Mesendoderm (in vitro differentiated cells): ENCODE results near the gene SMG5.

Experiments
- DNase-seq: peaks from one replicate; pipeline ENCODE4 v3.0.0; 2013
- H2AK5ac ChIP-seq: 2 replicates; pipeline ENCODE4 v1.6.1; 2013; ENCODE audit warnings: low read length, inconsistent platforms
- H2BK120ac ChIP-seq: 2 replicates; pipeline ENCODE4 v1.6.1; 2013; ENCODE audit warnings: low read depth, mild to moderate bottlenecking, low read length, moderate library complexity, mixed read lengths
- H2BK15ac ChIP-seq: replicated peaks from 2 replicates; pipeline ENCODE4 v1.6.1; 2013; ENCODE audit warnings: low read depth, mild to moderate bottlenecking, moderate library complexity
- H2BK5ac ChIP-seq: 2 replicates; pipeline ENCODE4 v1.6.1; 2013; ENCODE audit warnings: low read length, inconsistent platforms
- H3K18ac ChIP-seq: 2 replicates; pipeline ENCODE4 v1.6.1; 2013; ENCODE audit warnings: mild to moderate bottlenecking, low read length, mixed read lengths
- H3K23ac ChIP-seq: one replicate; pipeline ENCODE4 v1.6.1; 2013; ENCODE audit warnings: low read length
- H3K27ac ChIP-seq: 2 replicates; pipeline ENCODE4 v1.5.1; 2013; ENCODE audit warnings: low read depth, mild to moderate bottlenecking, inconsistent platforms, low read length, moderate library complexity
- H3K27me3 ChIP-seq: 2 replicates; pipeline ENCODE4 v1.6.1; 2013; ENCODE audit warnings: low read length, control low read depth, mild to moderate bottlenecking, inconsistent platforms; ENCODE audit not compliant: insufficient read depth, poor library complexity
- H3K36me3 ChIP-seq: 2 replicates; pipeline ENCODE4 v1.6.1; 2013; ENCODE audit warnings: low read length, inconsistent platforms; ENCODE audit not compliant: control insufficient read depth, insufficient read depth
- H3K4ac ChIP-seq: one replicate; pipeline ENCODE4 v1.6.1; 2013; ENCODE audit warnings: low read depth, mild to moderate bottlenecking, low read length, moderate library complexity
- H3K4me1 ChIP-seq: 2 replicates; pipeline ENCODE4 v1.6.1; 2013; ENCODE audit warnings: low read depth, low read length, inconsistent platforms; ENCODE audit not compliant: control insufficient read depth
- H3K4me2 ChIP-seq: 2 replicates; pipeline ENCODE4 v1.6.1; 2013; ENCODE audit warnings: low read length
- H3K4me3 ChIP-seq: 2 replicates; pipeline ENCODE4 v1.5.1; 2013; ENCODE audit warnings: mild to moderate bottlenecking, low read length
- H3K56ac ChIP-seq: one replicate; pipeline ENCODE4 v1.6.1; 2013; ENCODE audit warnings: low read length
- H3K79me1 ChIP-seq: 2 replicates; pipeline ENCODE4 v1.6.1; 2013; ENCODE audit warnings: low read length, inconsistent platforms
- H3K79me2 ChIP-seq: 2 replicates; pipeline ENCODE4 v1.6.1; 2013; ENCODE audit warnings: mild to moderate bottlenecking, low read length; ENCODE audit not compliant: control insufficient read depth, insufficient read depth
- H3K9ac ChIP-seq: 2 replicates; pipeline ENCODE4 v1.6.1; 2013; ENCODE audit warnings: low read length, inconsistent platforms
- H4K5ac ChIP-seq: one replicate; pipeline ENCODE4 v1.6.1; 2013; ENCODE audit warnings: low read length
- H4K8ac ChIP-seq: one replicate; pipeline ENCODE4 v1.6.1; 2013; ENCODE audit warnings: low read depth, mild to moderate bottlenecking, control low read depth, low read length, moderate library complexity
- WGBS: extraction: QIAGEN DNeasy Blood & Tissue Kit; methylation state at CpG from one replicate; pipeline ENCODE4 v1.1.7; 2013; ENCODE audit warnings: low lambda C conversion rate, missing lambda C conversion rate; ENCODE audit not compliant: insufficient coverage; ENCODE audit errors: extremely low coverage; 5-methylcytosine and 5-hydroxymethylcytosine counted together

The SMG5 gene

DNA sequence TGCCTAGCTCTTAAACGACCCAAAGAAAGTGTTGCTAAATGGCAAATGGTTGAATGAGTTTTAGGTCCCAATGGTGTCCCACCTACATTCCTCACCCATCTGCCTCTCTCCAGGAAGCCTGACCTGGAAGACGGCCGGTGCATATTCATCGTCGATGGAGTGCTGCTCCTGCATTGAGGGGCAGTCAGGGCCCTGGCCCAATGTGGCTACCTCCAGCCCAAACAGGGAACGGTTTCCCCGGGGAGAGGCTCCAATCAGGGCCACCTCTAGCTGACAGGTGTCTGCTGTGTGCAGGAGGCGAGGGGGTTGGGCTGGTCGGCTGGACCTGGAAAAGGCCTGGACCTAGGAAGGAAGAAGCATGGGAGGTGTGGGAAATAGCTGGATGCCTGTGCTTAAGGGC is 11.3 kb upstream of the SMG5 start:
- Histone ChIP-seq H3K56ac (no peak overlapping the region), H3K4ac (no peak overlapping the region), H3K4me1 (peaks cover 5% of the 10 kb centered on the region), H2BK120ac (no peak overlapping the region), H2BK5ac (no peak overlapping the region), H3K79me2 (no peaks in the 10 kb centered on the region), H4K8ac (no peak overlapping the region), H3K27ac (no peak overlapping the region), H3K36me3 (no peaks in the 10 kb centered on the region), H3K79me1 (peaks cover 5% of the 10 kb centered on the region), H3K18ac (no peak overlapping the region), H3K27me3 (no peaks in the 10 kb centered on the region), H3K9ac (no peak overlapping the region), H4K5ac (no peak overlapping the region), H2AK5ac (no peak overlapping the region), H3K23ac (no peak overlapping the region), H3K4me2 (no peak overlapping the region), H3K4me3 (no peak overlapping the region), H2BK15ac (no peak overlapping the region)
- WGBS = no CpG with 5 or more reads among the region's 9 CpGs
- DNase-seq = no peak

DNA sequence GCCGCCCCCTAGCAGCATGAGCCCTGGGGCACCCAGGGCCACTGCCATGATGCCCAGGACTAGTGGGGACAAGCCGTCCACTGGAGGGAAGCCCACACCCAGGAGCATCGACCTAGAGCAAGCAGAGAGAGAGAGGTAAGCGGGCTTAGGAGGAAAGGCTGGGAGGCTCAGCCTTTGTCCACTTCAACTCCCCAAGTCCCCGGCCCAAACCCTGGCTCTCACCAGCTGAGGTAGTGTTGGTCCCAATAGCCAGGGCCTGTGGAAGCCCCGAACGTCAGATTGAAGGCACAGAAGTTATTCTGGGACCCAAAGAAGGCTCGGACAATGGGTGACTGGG is 10.4 kb upstream of the SMG5 start:
- H3K4me2 ChIP-seq = no peak overlapping the region
- H2BK120ac ChIP-seq = no peak overlapping the region
- no peak overlapping the region for H2BK5ac ChIP-seq
- H3K9ac ChIP-seq = no peak overlapping the region
- H3K27me3 ChIP-seq = no peaks in the 10 kb centered on the region
- H3K79me2 ChIP-seq = no peaks in the 10 kb centered on the region
- no peak overlapping the region for H3K18ac ChIP-seq
- H4K5ac ChIP-seq = no peak overlapping the region
- no peak overlapping the region for H4K8ac ChIP-seq
- H3K79me1 ChIP-seq = peaks cover 5% of the 10 kb centered on the region
- no peak for DNase-seq
- no peak overlapping the region for H3K23ac ChIP-seq
- no peak overlapping the region for H3K4ac ChIP-seq
- WGBS = no CpG with 5 or more reads among the region's 8 CpGs
- H2BK15ac ChIP-seq = no peak overlapping the region
- H3K36me3 ChIP-seq = no peaks in the 10 kb centered on the region
- H3K27ac ChIP-seq = no peak overlapping the region
- H3K56ac ChIP-seq = no peak overlapping the region
- no peak overlapping the region for H3K4me3 ChIP-seq
- H3K4me1 ChIP-seq = peaks cover 5% of the 10 kb centered on the region
- H2AK5ac ChIP-seq = no peak overlapping the region

DNA sequence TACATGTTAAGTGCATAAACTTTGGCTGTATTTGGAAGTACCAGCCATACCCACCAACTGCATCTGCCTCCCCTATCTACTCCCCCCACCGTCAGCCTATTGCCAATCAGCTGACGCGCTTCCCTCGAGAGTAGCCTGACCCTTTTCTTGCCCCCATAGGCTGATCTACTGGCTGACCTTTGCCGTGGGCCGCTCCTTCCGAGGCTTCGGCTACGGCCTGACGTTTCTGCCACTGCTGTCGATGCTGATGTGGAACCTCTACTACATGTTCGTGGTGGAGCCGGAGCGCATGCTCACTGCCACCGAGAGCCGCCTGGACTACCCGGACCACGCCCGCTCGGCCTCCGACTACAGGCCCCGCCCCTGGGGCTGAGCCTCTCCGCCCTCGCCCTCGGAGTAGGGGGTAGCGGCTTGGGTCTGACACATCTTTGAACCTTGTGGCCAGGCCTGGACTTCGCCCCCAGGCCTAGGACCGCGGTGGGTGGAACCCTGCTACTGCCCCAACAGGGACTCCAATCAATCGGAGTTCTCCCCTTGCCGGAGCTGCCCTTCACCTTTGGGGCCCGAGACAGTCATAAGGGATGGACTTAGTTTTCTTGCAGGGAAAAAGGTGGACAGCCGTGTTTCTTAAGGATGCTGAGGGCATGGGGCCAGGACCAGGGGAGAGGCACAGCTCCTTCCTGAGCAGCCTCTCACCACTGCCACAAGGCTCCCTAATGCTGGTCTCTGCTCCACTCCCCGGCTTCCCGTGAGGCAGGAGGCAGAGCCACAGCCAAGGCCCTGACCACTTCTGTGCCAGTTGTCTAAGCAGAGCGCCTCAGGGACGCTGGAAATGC is 8.8 kb upstream of the SMG5 start:
- Histone ChIP-seq H3K18ac (no peak overlapping the region), H3K27me3 (no peaks in the 10 kb centered on the region), H3K56ac (peak overlapping the region; percentile 87), H3K79me1 (peaks cover 5% of the 10 kb centered on the region), H4K8ac (no peak overlapping the region), H3K27ac (no peak overlapping the region), H2BK120ac (no peak overlapping the region), H3K23ac (no peak overlapping the region), H3K4ac (no peak overlapping the region), H3K4me3 (peak overlapping the region; percentile 32), H2AK5ac (no peak overlapping the region), H3K79me2 (no peaks in the 10 kb centered on the region), H3K36me3 (no peaks in the 10 kb centered on the region), H3K9ac (peak overlapping the region; percentile 76), H2BK15ac (no peak overlapping the region), H3K4me2 (peak overlapping the region; percentile 59), H3K4me1 (peaks cover 5% of the 10 kb centered on the region), H2BK5ac (no peak overlapping the region), H4K5ac (no peak overlapping the region)
- no CpG with 5 or more reads among the region's 37 CpGs for WGBS
- peak; percentile 95 for DNase-seq

DNA sequence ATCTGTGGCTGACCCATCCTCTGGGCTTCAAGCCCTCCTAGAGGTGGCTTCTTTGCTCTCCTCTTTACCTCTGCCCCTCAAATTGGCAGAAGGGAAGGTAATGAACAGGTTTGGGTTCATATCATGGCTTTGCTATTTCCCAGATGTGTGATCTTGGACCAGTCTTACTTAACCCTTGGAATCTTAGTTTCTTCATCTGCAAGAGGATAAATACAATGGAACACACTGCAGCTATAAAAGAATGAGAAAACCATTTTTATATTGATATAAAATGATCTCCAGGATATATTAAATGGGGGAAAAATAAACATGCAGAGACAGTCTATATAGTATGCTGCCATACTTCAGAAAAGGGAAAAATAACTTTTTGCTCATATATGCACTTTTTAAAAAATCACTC is 7.2 kb upstream of the SMG5 start:
- no peaks in the 10 kb centered on the region for H3K36me3 ChIP-seq
- no peak overlapping the region for H3K27ac ChIP-seq
- H3K4ac ChIP-seq = no peak overlapping the region
- H2AK5ac ChIP-seq = no peak overlapping the region
- H3K18ac ChIP-seq = no peak overlapping the region
- no peak for DNase-seq
- H3K27me3 ChIP-seq = no peaks in the 10 kb centered on the region
- H3K4me2 ChIP-seq = no peak overlapping the region
- peaks cover under 1% of the 10 kb centered on the region for H3K4me1 ChIP-seq
- no peak overlapping the region for H4K5ac ChIP-seq
- no peak overlapping the region for H2BK15ac ChIP-seq
- H2BK120ac ChIP-seq = no peak overlapping the region
- H3K79me2 ChIP-seq = no peaks in the 10 kb centered on the region
- H3K4me3 ChIP-seq = no peak overlapping the region
- H4K8ac ChIP-seq = no peak overlapping the region
- H2BK5ac ChIP-seq = no peak overlapping the region
- no peak overlapping the region for H3K23ac ChIP-seq
- peaks cover 2% of the 10 kb centered on the region for H3K79me1 ChIP-seq
- no peak overlapping the region for H3K56ac ChIP-seq
- H3K9ac ChIP-seq = no peak overlapping the region

DNA sequence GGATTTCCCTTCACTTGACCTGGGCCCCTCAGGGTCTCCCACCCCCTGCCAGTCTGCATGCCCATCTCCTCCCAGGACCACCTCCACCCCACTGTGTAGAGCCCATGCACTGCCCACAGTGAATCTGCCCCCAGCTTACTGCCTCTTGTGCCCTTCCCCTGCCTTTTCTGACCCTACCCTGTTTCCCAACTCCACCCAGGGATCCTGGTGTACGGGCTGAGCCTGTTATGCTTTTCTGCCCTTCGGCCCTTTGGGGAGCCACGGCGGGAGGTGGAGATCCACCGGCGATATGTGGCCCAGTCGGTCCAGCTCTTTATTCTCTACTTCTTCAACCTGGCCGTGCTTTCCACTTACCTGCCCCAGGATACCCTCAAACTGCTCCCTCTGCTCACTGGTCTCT is 3.4 kb upstream of the SMG5 start:
- Histone ChIP-seq H3K79me1 (peaks cover 5% of the 10 kb centered on the region), H3K56ac (no peak overlapping the region), H3K18ac (no peak overlapping the region), H3K36me3 (no peaks in the 10 kb centered on the region), H3K9ac (no peak overlapping the region), H3K4me3 (no peak overlapping the region), H4K8ac (no peak overlapping the region), H2BK5ac (no peak overlapping the region), H3K27me3 (no peaks in the 10 kb centered on the region), H2BK120ac (no peak overlapping the region), H3K4me1 (no peaks in the 10 kb centered on the region), H2BK15ac (no peak overlapping the region), H2AK5ac (no peak overlapping the region), H4K5ac (no peak overlapping the region), H3K79me2 (peaks cover 12% of the 10 kb centered on the region), H3K4me2 (no peak overlapping the region), H3K27ac (no peak overlapping the region), H3K4ac (no peak overlapping the region), H3K23ac (no peak overlapping the region)
- DNase-seq = no peak
- no CpG with 5 or more reads among the region's 8 CpGs for WGBS

DNA sequence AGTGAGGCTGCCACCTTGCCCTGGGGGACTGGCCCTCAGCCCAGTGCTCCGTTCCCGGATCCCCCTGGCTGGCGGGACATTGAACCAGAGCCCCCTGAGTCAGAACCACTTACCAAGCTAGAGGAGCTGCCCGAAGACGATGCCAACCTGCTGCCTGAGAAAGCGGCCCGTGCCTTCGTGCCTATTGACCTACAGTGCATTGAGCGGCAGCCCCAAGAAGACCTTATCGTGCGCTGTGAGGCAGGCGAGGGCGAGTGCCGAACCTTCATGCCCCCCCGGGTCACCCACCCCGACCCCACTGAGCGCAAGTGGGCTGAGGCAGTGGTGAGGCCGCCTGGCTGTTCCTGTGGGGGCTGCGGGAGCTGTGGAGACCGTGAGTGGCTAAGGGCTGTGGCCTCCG is 2.8 kb upstream of the SMG5 start:
- Histone ChIP-seq H3K79me2 (peaks cover 19% of the 10 kb centered on the region), H3K4me1 (no peaks in the 10 kb centered on the region), H3K18ac (no peak overlapping the region), H2BK5ac (no peak overlapping the region), H3K27me3 (no peaks in the 10 kb centered on the region), H3K4me3 (no peak overlapping the region), H3K56ac (no peak overlapping the region), H3K79me1 (peaks cover 5% of the 10 kb centered on the region), H3K36me3 (no peaks in the 10 kb centered on the region), H2BK15ac (no peak overlapping the region), H2BK120ac (no peak overlapping the region), H4K5ac (no peak overlapping the region), H3K9ac (no peak overlapping the region), H3K23ac (no peak overlapping the region), H2AK5ac (no peak overlapping the region), H3K4ac (no peak overlapping the region), H3K4me2 (no peak overlapping the region), H4K8ac (no peak overlapping the region), H3K27ac (no peak overlapping the region)
- WGBS = no CpG with 5 or more reads among the region's 21 CpGs
- no peak for DNase-seq
